Upper lobe of right lung (tissue), 1 donor: ENCODE results near the gene MX2. TPM values are rescaled to one million over a fixed set of nuclear protein-coding genes. Genes with fewer than 3 reads are reported as not detected.

ENCODE experiments used
- ATAC-seq: fragments of 200-7000 bp; cut with Tn5 transposase; one replicate; pipeline ENCODE4 v1.9.1; 2020; ENCODE audit warnings: mild to moderate bottlenecking, moderate library complexity
- DNase-seq: peaks from one replicate; pipeline ENCODE4 v3.0.0-alpha.2; 2020
- H3K27ac ChIP-seq: fragments of 200-600 bp; one replicate; pipeline ENCODE4 v1.8.0; 2022
- H3K27me3 ChIP-seq: fragments of 200-600 bp; one replicate; pipeline ENCODE4 v1.8.0; 2022; ENCODE audit warnings: mild to moderate bottlenecking
- H3K36me3 ChIP-seq: fragments of 200-600 bp; one replicate; pipeline ENCODE4 v1.8.0; 2022
- H3K4me1 ChIP-seq: fragments of 200-600 bp; one replicate; pipeline ENCODE4 v1.8.0; 2022
- H3K4me3 ChIP-seq: fragments of 200-600 bp; one replicate; pipeline ENCODE4 v1.8.0; 2022; ENCODE audit warnings: mild to moderate bottlenecking
- H3K9me3 ChIP-seq: fragments of 200-600 bp; one replicate; pipeline ENCODE4 v1.8.0; 2022
- CTCF ChIP-seq: fragments of 200-600 bp; IDR thresholded peaks from one replicate; pipeline ENCODE4 v1.8.0; 2022; ENCODE audit warnings: antibody characterized with exemption
- intact Hi-C: fragments of 100-400 bp; cut with DNase I; formaldehyde crosslinking; loops from one replicate; pipeline ENCODE4 v1.11.0; 2022
- total RNA-seq: library from RNA; stranded (reverse); fragmentation: NEBNext Ultra II Directional; extraction: Animal tissue kit (Norgen Biotek cat#: 25700); gene quantifications from one replicate; pipeline ENCODE4 v1.2.1, GENCODE V29; 2021
- donor health status: DM: no; HTN: yes; CAD: no; lungs with severe emphysema.

The MX2 gene
- total RNA-seq, 1 donor from 2014 or later: 23.0 TPM

DNA sequence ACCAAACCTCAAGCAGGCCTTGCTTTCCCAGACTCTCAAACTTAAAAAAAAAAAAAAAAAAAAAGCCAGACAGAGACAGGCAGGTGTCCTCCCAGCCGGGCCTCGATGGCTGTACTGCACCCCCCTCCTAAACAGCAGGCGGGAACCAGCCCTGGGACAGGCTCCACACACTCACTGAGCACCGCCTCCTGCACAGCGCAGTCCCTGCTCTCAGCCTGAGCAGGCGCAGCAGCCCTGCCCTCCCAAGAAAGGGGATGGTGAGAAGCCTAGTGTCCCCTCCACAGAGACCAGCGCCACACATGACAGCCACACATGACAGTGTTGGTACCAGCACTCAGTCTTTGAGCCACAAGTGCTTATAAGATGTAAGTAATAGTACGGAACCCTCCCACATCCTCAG lies 11.9 kb downstream of the MX2 start:
- intact Hi-C loops: no loop called here

GRCh38 chr21:41374177-41374712 lies 12.4 kb downstream of the MX2 start:
- no peaks in the 10 kb centered on the region for H3K36me3 ChIP-seq
- H3K27ac ChIP-seq: no peak overlapping the region
- H3K27me3 ChIP-seq: no peaks in the 10 kb centered on the region
- DNase-seq (no peak), ATAC-seq (no peak)
- TF ChIP-seq CTCF: no peak
- H3K4me1 ChIP-seq: no peaks in the 10 kb centered on the region
- no peak overlapping the region for H3K4me3 ChIP-seq
- no peaks in the 10 kb centered on the region for H3K9me3 ChIP-seq
- intact Hi-C loops: no loop called here

More for the DNA sequence above, 11.9 kb downstream of the MX2 start:
- DNase-seq: no peak
- Histone ChIP-seq H3K9me3 (no peaks in the 10 kb centered on the region), H3K36me3 (no peaks in the 10 kb centered on the region), H3K27me3 (no peaks in the 10 kb centered on the region), H3K4me3 (no peak overlapping the region), H3K4me1 (no peaks in the 10 kb centered on the region), H3K27ac (no peak overlapping the region)
- no peak for TF ChIP-seq CTCF
- ATAC-seq: no peak

- no peaks in the 10 kb centered on the region for H3K36me3 ChIP-seq
- DNase-seq (no peak), ATAC-seq (no peak)
- no peak overlapping the region for H3K4me3 ChIP-seq
- H3K4me1 ChIP-seq: no peaks in the 10 kb centered on the region
- no peaks in the 10 kb centered on the region for H3K9me3 ChIP-seq
- TF ChIP-seq CTCF: no peak
- H3K27me3 ChIP-seq: no peaks in the 10 kb centered on the region
- intact Hi-C loops: no loop called here
- H3K27ac ChIP-seq: no peak overlapping the region
Measured at GRCh38 chr21:41374867-41375533, 13.2 kb downstream of the MX2 start.

DNA sequence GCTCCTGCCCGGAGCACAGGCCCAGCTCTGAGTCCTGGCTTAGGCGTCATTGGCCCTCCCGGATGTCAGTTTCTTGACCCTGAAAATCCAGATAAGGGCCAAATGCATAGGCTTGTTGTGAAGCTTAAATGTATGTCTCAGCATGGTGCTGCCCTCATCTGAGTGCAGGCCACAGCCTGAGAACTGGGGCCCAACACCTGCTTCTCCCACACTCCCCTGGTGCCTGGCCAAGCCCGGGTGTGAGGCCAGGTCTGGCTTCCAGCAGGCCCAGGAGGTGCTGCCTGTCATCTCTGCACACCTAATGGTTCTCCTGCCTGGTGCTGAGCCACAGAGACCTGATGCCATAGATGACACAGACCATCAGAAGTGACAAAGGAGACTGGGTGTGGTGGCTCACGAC lies 14.0 kb downstream of the MX2 start:
- Histone ChIP-seq H3K36me3 (no peaks in the 10 kb centered on the region), H3K27me3 (no peaks in the 10 kb centered on the region), H3K27ac (no peak overlapping the region), H3K4me3 (no peak overlapping the region), H3K9me3 (no peaks in the 10 kb centered on the region), H3K4me1 (no peaks in the 10 kb centered on the region)
- intact Hi-C loops: no loop called here
- TF ChIP-seq CTCF: no peak
- DNase-seq (no peak), ATAC-seq (no peak)

GRCh38 chr21:41377715-41378114 lies 15.9 kb downstream of the MX2 start:
- Histone ChIP-seq H3K27me3 (no peaks in the 10 kb centered on the region), H3K4me3 (no peak overlapping the region), H3K36me3 (no peaks in the 10 kb centered on the region), H3K9me3 (no peaks in the 10 kb centered on the region), H3K4me1 (no peaks in the 10 kb centered on the region), H3K27ac (no peak overlapping the region)
- no peak for TF ChIP-seq CTCF
- intact Hi-C loops: no loop called here
- DNase-seq: no peak
- no peak for ATAC-seq
